Esophagus mucosa (tissue), 1 donor: ENCODE data around the gene ABCA5. TPM values are rescaled to one million over a fixed set of nuclear protein-coding genes. Genes with fewer than 3 reads are reported as not detected.
"Not testable (repeated sequence)": the region's sequence is repeated elsewhere in the genome, so short reads cannot be mapped to it uniquely, and the experiment has no call there.

Experiments
- ATAC-seq: fragments of 200-7000 bp; cut with Tn5 transposase; one replicate; pipeline ENCODE4 v1.9.1; 2020
- total RNA-seq: library from RNA; stranded (reverse); gene quantifications from one replicate; pipeline ENCODE4 v1.2.4, GENCODE V29; 2023
- donor health status: DM: yes; HTN: yes; CAD: no.

Gene ABCA5
- total RNA-seq, 1 donor from 2014 or later, result 20.4 TPM

DNA sequence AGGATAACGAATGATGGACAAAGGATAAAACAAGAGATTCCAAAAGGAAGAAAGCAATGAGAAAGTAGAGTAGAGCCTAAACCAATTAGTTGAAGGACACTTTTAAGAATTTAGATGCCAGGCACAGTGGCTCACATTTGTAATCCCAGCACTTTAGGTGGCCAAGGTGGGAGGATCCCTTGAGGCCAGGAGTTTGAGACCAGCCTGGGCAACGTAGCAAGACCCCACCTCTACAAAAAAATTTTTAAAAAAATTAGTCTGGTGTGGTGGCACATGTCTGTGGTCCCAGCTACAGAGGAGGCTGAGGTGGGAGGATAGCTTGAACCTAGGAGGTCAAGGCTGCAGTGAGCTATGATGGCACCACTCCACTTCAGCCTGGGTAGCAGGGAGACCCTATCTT is 118.3 kb downstream of the ABCA5 start:
- ATAC-seq, result no peak

DNA sequence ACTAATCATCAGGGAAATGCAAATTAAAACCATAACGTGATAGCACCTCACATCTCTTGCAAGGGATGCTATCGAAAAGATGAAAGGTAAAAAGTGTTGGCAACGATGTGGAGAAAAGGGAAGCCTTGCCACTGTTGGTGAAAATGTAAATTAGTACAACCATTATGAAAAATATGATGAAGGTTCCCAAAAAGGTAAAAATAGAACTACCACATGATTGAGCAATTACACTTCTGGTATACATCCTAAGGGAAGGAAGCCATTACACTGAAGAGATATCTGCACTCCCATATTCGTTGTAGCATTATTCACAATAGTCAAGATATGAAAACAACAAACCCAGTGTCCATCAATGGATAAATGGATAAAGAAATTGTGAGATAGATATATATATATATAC is 119.8 kb downstream of the ABCA5 start:
- no peak for ATAC-seq

DNA sequence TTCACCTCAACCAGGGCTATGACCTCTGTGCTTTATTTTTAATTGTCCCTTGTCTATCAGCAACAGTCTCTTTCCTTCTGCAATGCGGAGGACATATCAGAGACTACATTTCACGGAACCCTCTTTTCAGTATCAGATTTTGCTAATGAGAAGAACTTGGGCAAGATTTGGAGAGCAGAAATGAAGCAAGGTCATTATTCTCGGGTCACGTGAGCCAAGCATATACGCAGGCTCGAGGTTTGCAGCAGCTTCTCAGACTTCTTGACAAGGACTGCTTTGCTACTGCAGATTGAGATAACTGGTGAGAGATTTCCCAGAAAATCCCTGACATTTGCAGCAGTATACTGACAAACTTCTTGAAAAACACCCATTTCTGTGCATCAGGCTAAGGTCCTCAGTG is 128.7 kb downstream of the ABCA5 start:
- ATAC-seq, result no peak

DNA sequence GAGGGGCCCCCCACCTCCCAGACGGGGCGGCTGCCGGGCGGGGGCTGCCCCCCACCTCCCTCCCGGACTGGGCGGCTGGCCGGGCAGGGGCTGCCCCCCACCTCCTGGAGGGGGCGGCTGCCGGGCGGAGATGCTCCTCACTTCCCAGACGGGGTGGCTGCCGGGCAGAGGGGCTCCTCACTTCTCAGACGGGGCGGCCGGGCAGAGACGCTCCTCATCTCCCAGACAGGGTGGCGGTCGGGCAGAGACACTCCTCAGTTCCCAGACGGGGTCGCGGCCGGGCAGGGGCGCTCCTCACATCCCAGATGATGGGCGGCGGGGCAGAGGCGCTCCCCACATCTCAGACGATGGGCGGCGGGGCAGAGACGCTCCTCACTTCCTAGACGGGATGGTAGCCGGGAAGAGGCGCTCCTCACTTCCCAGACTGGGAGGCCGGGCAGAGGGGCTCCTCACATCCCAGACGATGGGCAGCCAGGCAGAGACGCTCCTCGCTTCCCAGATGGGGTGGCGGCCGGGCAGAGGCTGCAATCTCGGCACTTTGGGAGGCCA is 130.8 kb downstream of the ABCA5 start:
- ATAC-seq, result not testable (repeated sequence)

Other genes starting within 250 kb of the ABCA5 start
- 2.4 TPM for gene ABCA6, start 185.2 kb downstream of the ABCA5 start, total RNA-seq
- 2.8 TPM for gene ABCA10, start 98.3 kb downstream of the ABCA5 start, total RNA-seq
- 6.9 TPM for gene MAP2K6, start 87.6 kb upstream of the ABCA5 start, total RNA-seq